ENCODE measurements around the gene MAP4. TPM values are rescaled to one million over a fixed set of nuclear protein-coding genes. Genes with fewer than 3 reads are reported as not detected.

Gene MAP4
- total RNA-seq, 3 donors from 2014 or later (not counting 1 experiment from before 2014, with no cell fraction given): 74.5 to 97.1 (median 88.9) TPM

GRCh38 chr3:47847801-47848518 is 168.3 kb downstream of the MAP4 start:
- no peak for TF ChIP-seq CTCF (IDR thresholded peaks at IDR 0.05)
- intact Hi-C loops (cut with micrococcal nuclease): no loop called here
- H3K36me3 ChIP-seq (ENCODE audit: control insufficient read depth, insufficient read depth, low read length): peaks cover 80% of the 10 kb centered on the region

GRCh38 chr3:47847260-47847659 is 169.0 kb downstream of the MAP4 start:
- Mint-ChIP-seq H3K9me3 (no peaks in the 10 kb centered on the region), H3K27ac (no peak overlapping the region), H3K4me1 (peaks cover 0 to 4% of the 10 kb centered on the region in 2 donors), H3K36me3 (no peaks in the 10 kb centered on the region), H3K27me3 (ENCODE audit: low read depth in 2 of 2) (no peaks in the 10 kb centered on the region), H3K4me3 (no peak overlapping the region)
- Histone ChIP-seq H3K4me1 (ENCODE audit: control insufficient read depth, insufficient read depth, low read length) (no peaks in the 10 kb centered on the region), H3K27ac (ENCODE audit: low read length) (no peak overlapping the region), H3K36me3 (ENCODE audit: control insufficient read depth, insufficient read depth, low read length) (peaks cover 85% of the 10 kb centered on the region), H3K27me3 (ENCODE audit: control insufficient read depth, insufficient read depth, low read length) (no peaks in the 10 kb centered on the region), H3K4me3 (ENCODE audit: low read length) (no peak overlapping the region), H3K9me3 (ENCODE audit: control insufficient read depth, insufficient read depth, low read length) (no peaks in the 10 kb centered on the region)
- DNase-seq (no peak), ATAC-seq (no peak)
- no peak for TF ChIP-seq CTCF (IDR thresholded peaks at IDR 0.05)
- intact Hi-C loops (cut with micrococcal nuclease): no loop called here
- 94% methylated on average over 11 of the region's 11 CpGs for WGBS (ENCODE audit: insufficient coverage)

More at GRCh38 chr3:47847801-47848518, 168.3 kb downstream of the MAP4 start:
- Histone ChIP-seq H3K4me1 (ENCODE audit: control insufficient read depth, insufficient read depth, low read length) (no peaks in the 10 kb centered on the region), H3K27ac (ENCODE audit: low read length) (no peak overlapping the region), H3K27me3 (ENCODE audit: control insufficient read depth, insufficient read depth, low read length) (no peaks in the 10 kb centered on the region), H3K4me3 (ENCODE audit: low read length) (no peak overlapping the region), H3K9me3 (ENCODE audit: control insufficient read depth, insufficient read depth, low read length) (no peaks in the 10 kb centered on the region)
- H3K27ac Mint-ChIP-seq: no peak overlapping the region
- peaks cover 0 to 4% of the 10 kb centered on the region in 2 donors for H3K4me1 Mint-ChIP-seq
- no peaks in the 10 kb centered on the region for H3K36me3 Mint-ChIP-seq
- no peaks in the 10 kb centered on the region for H3K9me3 Mint-ChIP-seq
- H3K4me3 Mint-ChIP-seq: no peak overlapping the region
- DNase-seq: no peak
- no peak for ATAC-seq
- no peaks in the 10 kb centered on the region for H3K27me3 Mint-ChIP-seq (ENCODE audit: low read depth in 2 of 2)
- 97% methylated on average over 23 of the region's 23 CpGs for WGBS (ENCODE audit: insufficient coverage)

GRCh38 chr3:47846880-47847248 is 169.4 kb downstream of the MAP4 start:
- no peak overlapping the region for H3K4me3 Mint-ChIP-seq

More at GRCh38 chr3:47846880-47847248, 169.4 kb downstream of the MAP4 start:
- Mint-ChIP-seq H3K9me3 (no peaks in the 10 kb centered on the region), H3K4me1 (peaks cover 0 to 4% of the 10 kb centered on the region in 2 donors), H3K27ac (no peak overlapping the region), H3K36me3 (no peaks in the 10 kb centered on the region), H3K27me3 (ENCODE audit: low read depth in 2 of 2) (no peaks in the 10 kb centered on the region)
- Histone ChIP-seq H3K27ac (ENCODE audit: low read length) (no peak overlapping the region), H3K4me3 (ENCODE audit: low read length) (no peak overlapping the region), H3K4me1 (ENCODE audit: control insufficient read depth, insufficient read depth, low read length) (no peaks in the 10 kb centered on the region), H3K9me3 (ENCODE audit: control insufficient read depth, insufficient read depth, low read length) (no peaks in the 10 kb centered on the region), H3K36me3 (ENCODE audit: control insufficient read depth, insufficient read depth, low read length) (peaks cover 83% of the 10 kb centered on the region), H3K27me3 (ENCODE audit: control insufficient read depth, insufficient read depth, low read length) (no peaks in the 10 kb centered on the region)
- DNase-seq: no peak
- WGBS (ENCODE audit: insufficient coverage): 97% methylated on average over 10 of the region's 10 CpGs
- intact Hi-C loops (cut with micrococcal nuclease): no loop called here
- no peak for TF ChIP-seq CTCF (IDR thresholded peaks at IDR 0.05)
- ATAC-seq: no peak
